HepG2 (cell line): ENCODE measurements around the gene TRERF1. TPM values are rescaled to one million over a fixed set of nuclear protein-coding genes. Genes with fewer than 3 reads are reported as not detected.

Experiments used
- ATAC-seq: fragments of 200-7000 bp; cut with Tn5 transposase; 3 replicates; pipeline ENCODE4 v1.9.1; 2020; ENCODE audit warnings: mild to moderate bottlenecking, moderate library complexity
- BruUV-seq: library from RNA; stranded (reverse); fragments of 400-500 nt; replicated peaks from 2 replicates; lab custom pipeline; 2021; lab: Mats Ljungman, UMichigan
- CTCF ChIA-PET: fragments of 300-600 bp; formaldehyde crosslinking; extraction: SDS; loops from one replicate; lab custom pipeline; 2021; ENCODE audit warnings: low total read pairs, inconsistent platforms, low intra/inter-chr PET ratio; lab: Yijun Ruan, JAX
- POLR2A ChIA-PET: fragments of 350-600 bp; sonication (Branson Sonifier 250); formaldehyde crosslinking; loops from one replicate; lab custom pipeline; 2020; ENCODE audit warnings: antibody characterized with exemption, inconsistent platforms; lab: Yijun Ruan, JAX
- DNase-seq: peaks from one replicate; pipeline ENCODE4 v3.0.0-alpha.2; 2015; ENCODE audit warnings: low spot score
- FAIRE-seq: peaks from 3 replicates; lab custom pipeline; 2011; peaks lifted over from hg19 to GRCh38; lab: Jason Lieb, UNC
- H2AFZ ChIP-seq: one replicate; pipeline ENCODE4 v1.6.1; 2011; ENCODE audit warnings: low read length, inconsistent platforms
- H3K27ac ChIP-seq: fragments of 300-600 bp; 3 replicates; pipeline ENCODE4 v1.8.0; 2011; ENCODE audit warnings: mixed run types, mild to moderate bottlenecking, mixed read lengths, low read length, inconsistent platforms; ENCODE audit not compliant: insufficient read depth; ENCODE audit errors: extremely low read length
- H3K27me3 ChIP-seq, 2 experiments: fragments of 200-600 bp in 1 of 2; 2 replicates in 1 of 2; 3 replicates in 1 of 2; pipeline versions ENCODE4 v1.6.0 to v1.8.0; 2011; ENCODE audit warnings: low read length in 2 of 2, mild to moderate bottlenecking in 2 of 2, moderate library complexity in 2 of 2, inconsistent platforms in 1 of 2; ENCODE audit not compliant: insufficient read depth in 2 of 2, control insufficient read depth in 1 of 2
- H3K36me3 ChIP-seq, 2 experiments: fragments of 200-600 bp in 1 of 2; replicated peaks in 1 of 2; 2 replicates in 1 of 2; 3 replicates in 1 of 2; pipeline versions ENCODE4 v1.5.1 to v1.8.0; 2011; ENCODE audit warnings: low read length in 2 of 2, inconsistent platforms in 1 of 2; ENCODE audit not compliant: insufficient read depth in 2 of 2, control insufficient read depth in 1 of 2
- H3K4me1 ChIP-seq: 2 replicates; pipeline ENCODE4 v1.5.1; 2012; ENCODE audit warnings: low read length, inconsistent platforms; ENCODE audit not compliant: insufficient read depth
- H3K4me2 ChIP-seq: 2 replicates; pipeline ENCODE4 v1.6.0; 2011; ENCODE audit warnings: low read depth, low read length, inconsistent platforms
- H3K4me3 ChIP-seq, 3 experiments: fragments of 200-600 bp in 1 of 3; sonication (generic), shearing (Covaris generic) in 1 of 3; replicated peaks in 1 of 3; 2 replicates each; pipeline ENCODE4 v1.5.1; 2011 to 2016; ENCODE audit warnings: low read length in 3 of 3, inconsistent platforms in 2 of 3, low read depth in 2 of 3, mild to moderate bottlenecking in 2 of 3, control low read depth in 1 of 3, mixed read lengths in 1 of 3; ENCODE audit not compliant: insufficient read depth in 1 of 3
- H3K79me2 ChIP-seq: one replicate; pipeline ENCODE4 v1.6.1; 2011; ENCODE audit warnings: low read length, inconsistent platforms; ENCODE audit not compliant: insufficient read depth
- H3K9ac ChIP-seq: 2 replicates; pipeline ENCODE4 v1.6.0; 2011; ENCODE audit warnings: mild to moderate bottlenecking, low read depth, low read length, inconsistent platforms; ENCODE audit not compliant: insufficient read depth
- H3K9me3 ChIP-seq: 2 replicates; pipeline ENCODE4 v1.5.1; 2012; ENCODE audit warnings: mild to moderate bottlenecking, low read length
- H4K20me1 ChIP-seq: 2 replicates; pipeline ENCODE4 v1.6.0; 2011; ENCODE audit warnings: inconsistent platforms, mild to moderate bottlenecking, low read length, moderate library complexity; ENCODE audit not compliant: insufficient read depth
- ASH2L ChIP-seq: fragments of 300-600, 200-600 bp; sonication (generic); IDR thresholded peaks from 2 replicates; pipeline ENCODE4 v1.7.0; 2017; ENCODE audit warnings: low read depth, mild to moderate bottlenecking, moderate library complexity, mixed read lengths, low read length; ENCODE audit not compliant: insufficient read length
- BHLHE40 ChIP-seq: IDR thresholded peaks from 2 replicates; pipeline ENCODE4 v1.6.1; 2011; ENCODE audit warnings: low read length, improper control_type of control experiment
- FOSL2 ChIP-seq: sonication (generic); formaldehyde crosslinking; IDR thresholded peaks from 2 replicates; pipeline ENCODE4 v1.4.0; 2020; ENCODE audit warnings: missing genetic modification reagents
- FOXK1 ChIP-seq: sonication (generic); formaldehyde crosslinking; IDR thresholded peaks from 2 replicates; pipeline ENCODE4 v1.4.0; 2020; ENCODE audit warnings: low read depth, missing genetic modification reagents, borderline replicate concordance
- ZFP41 ChIP-seq: sonication (generic); formaldehyde crosslinking; IDR thresholded peaks from 2 replicates; pipeline ENCODE4 v1.4.0; 2020; ENCODE audit warnings: mild to moderate bottlenecking, missing genetic modification reagents, borderline replicate concordance
- ZNF17 ChIP-seq: sonication (generic); formaldehyde crosslinking; IDR thresholded peaks from 2 replicates; pipeline ENCODE4 v1.5.0; 2020; ENCODE audit warnings: mild to moderate bottlenecking, missing genetic modification reagents
- ZNF496 ChIP-seq: sonication (generic); formaldehyde crosslinking; IDR thresholded peaks from 2 replicates; pipeline ENCODE4 v1.8.1; 2023; ENCODE audit warnings: mild to moderate bottlenecking, moderate library complexity, missing genetic modification reagents; ENCODE audit not compliant: insufficient replicate concordance
- WGBS: methylation state at CpG from one replicate; pipeline ENCODE4 v1.1.6; 2017; ENCODE audit warnings: low lambda C conversion rate; 5-methylcytosine and 5-hydroxymethylcytosine counted together
- in situ Hi-C: cut with HindIII; loops from 2 replicates; pipeline ENCODE4 v1.10.0; 2017; ENCODE audit warnings: low pct_unique_long_range_greater_than_20kb; ENCODE audit not compliant: extremely low pct_ligation_motif_present
- intact Hi-C: fragments of 100-400 bp; cut with micrococcal nuclease; formaldehyde crosslinking; loops from one replicate; pipeline ENCODE4 v1.10.0; 2022; ENCODE audit not compliant: unreplicated experiment
- polyA plus RNA-seq, 8 experiments: library from polyadenylated mRNA; depleted of rRNA in 3 of 8; stranded (reverse) in 7 of 8; unstranded in 1 of 8; fragments of >200 nt; fragmentation: Illumina TruSeq in 4 of 8; extraction: Trizol in 4 of 8; gene quantifications; 2 replicates each; pipeline versions ENCODE4 v1.2.1 to v1.2.3, GENCODE V29; 2011 to 2016; ENCODE audit warnings: low read depth in 4 of 8, missing spikeins in 1 of 8, mixed read lengths in 1 of 8; ENCODE audit not compliant: insufficient read depth in 1 of 8
- total RNA-seq, 5 experiments: library from RNA; depleted of rRNA; stranded (reverse); fragments of >200 nt; fragmentation: Illumina TruSeq; extraction: Trizol; gene quantifications; 2 replicates each; pipeline ENCODE4 v1.2.3, GENCODE V29; 2016; ENCODE audit warnings: low read depth in 1 of 5
- TF ChIP-seq, protein P1 (sequence below): sonication (generic); formaldehyde crosslinking; IDR thresholded peaks from 2 replicates; pipeline ENCODE4 v1.9.0; 2022; ENCODE audit warnings: low read depth, missing genetic modification reagents
- TF ChIP-seq, protein P2 (sequence below): sonication (generic); formaldehyde crosslinking; conservative IDR thresholded peaks from 2 replicates; pipeline ENCODE4 v1.4.0; 2020; ENCODE audit warnings: missing genetic modification reagents
- TF ChIP-seq, protein P3 (sequence below): sonication (generic); formaldehyde crosslinking; IDR thresholded peaks from 2 replicates; pipeline ENCODE4 v1.4.0; 2020; ENCODE audit warnings: mild to moderate bottlenecking, missing genetic modification reagents
- TF ChIP-seq, protein P4 (sequence below), 2 experiments: sonication (generic) in 1 of 2; formaldehyde crosslinking in 1 of 2; IDR thresholded peaks; 2 replicates each; pipeline versions ENCODE4 v1.6.1 to v1.9.0; 2014 to 2022; ENCODE audit warnings: antibody characterized with exemption in 1 of 2, borderline replicate concordance in 1 of 2, inconsistent platforms in 1 of 2, low read depth in 1 of 2, missing genetic modification reagents in 1 of 2

TRERF1 gene
- total and polyA plus RNA-seq, 2 of the 13 experiments (the other 11 are each of a cell fraction or from before 2014, with no cell fraction given): 0.02 TPM; not detected in 1

DNA sequence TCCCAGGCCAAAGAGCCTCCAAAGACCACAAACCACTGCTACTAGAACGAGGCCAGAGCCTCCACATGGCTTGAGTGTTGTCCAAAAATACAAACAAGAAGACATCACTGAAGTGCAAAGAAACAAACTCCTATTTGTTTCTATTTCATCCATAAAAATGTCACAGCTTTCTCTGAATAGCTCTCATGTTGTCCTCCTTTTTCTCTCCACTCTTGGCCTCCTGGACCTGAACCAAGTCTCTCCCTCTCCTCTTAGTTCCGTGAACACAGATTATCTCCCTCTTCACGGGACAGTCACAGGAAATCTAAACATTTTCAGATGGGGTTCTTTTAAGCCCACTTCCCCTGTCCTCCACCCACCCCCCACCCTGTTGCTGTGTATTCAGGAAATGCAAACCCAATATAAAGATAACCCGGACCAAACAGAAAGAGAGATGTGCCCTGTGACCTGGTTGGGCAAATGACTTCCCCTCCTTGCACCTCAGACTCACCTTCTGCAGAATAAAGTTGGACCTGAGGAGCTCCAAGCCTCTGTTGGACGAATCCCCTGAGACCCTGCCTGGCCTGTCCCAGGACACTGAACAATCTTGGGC, 158.2 kb downstream of the TRERF1 start:
- Histone ChIP-seq H4K20me1 (no peaks in the 10 kb centered on the region), H3K4me2 (no peak overlapping the region), H2AFZ (no peak overlapping the region), H3K27ac (no peak overlapping the region), H3K9me3 (no peaks in the 10 kb centered on the region), H3K4me1 (peaks cover 9% of the 10 kb centered on the region; the same call in 1 of the 2 replicates), H3K4me3 (no peak overlapping the region), H3K9ac (no peak overlapping the region), H3K27me3 (peaks cover 2 to 33% of the 10 kb centered on the region in 2 experiments; a peak in 3 of 5 replicates), H3K36me3 (no peaks in the 10 kb centered on the region), H3K79me2 (no peaks in the 10 kb centered on the region)
- ATAC-seq (no peak), FAIRE-seq (no peak), DNase-seq (no peak)
- WGBS: 10% methylated on average over 5 of the region's 5 CpGs
- BruUV-seq: no TSS peak
- intact Hi-C loops: no loop called here
- ChIA-PET POLR2A (interaction anchor here (0.7 kb wide), 1 partner anchor 20 kb away, joined by 3 read pairs; no protein-coding TSS in a partner anchor), CTCF (no interaction called here)
- in situ Hi-C loops: no loop called here
- TF ChIP-seq, protein P1, sequence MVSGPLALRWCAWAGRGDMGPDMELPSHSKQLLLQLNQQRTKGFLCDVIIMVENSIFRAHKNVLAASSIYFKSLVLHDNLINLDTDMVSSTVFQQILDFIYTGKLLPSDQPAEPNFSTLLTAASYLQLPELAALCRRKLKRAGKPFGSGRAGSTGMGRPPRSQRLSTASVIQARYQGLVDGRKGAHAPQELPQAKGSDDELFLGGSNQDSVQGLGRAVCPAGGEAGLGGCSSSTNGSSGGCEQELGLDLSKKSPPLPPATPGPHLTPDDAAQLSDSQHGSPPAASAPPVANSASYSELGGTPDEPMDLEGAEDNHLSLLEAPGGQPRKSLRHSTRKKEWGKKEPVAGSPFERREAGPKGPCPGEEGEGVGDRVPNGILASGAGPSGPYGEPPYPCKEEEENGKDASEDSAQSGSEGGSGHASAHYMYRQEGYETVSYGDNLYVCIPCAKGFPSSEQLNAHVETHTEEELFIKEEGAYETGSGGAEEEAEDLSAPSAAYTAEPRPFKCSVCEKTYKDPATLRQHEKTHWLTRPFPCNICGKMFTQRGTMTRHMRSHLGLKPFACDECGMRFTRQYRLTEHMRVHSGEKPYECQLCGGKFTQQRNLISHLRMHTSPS (CRISPR knock-in tag): no peak
- TF ChIP-seq BHLHE40 (no peak), FOXK1 (no peak), ASH2L (no peak), FOSL2 (CRISPR knock-in tag) (no peak), ZNF17 (CRISPR knock-in tag) (no peak), ZFP41 (CRISPR knock-in tag) (no peak), ZNF496 (CRISPR knock-in tag) (no peak)
- TF ChIP-seq, protein P2, sequence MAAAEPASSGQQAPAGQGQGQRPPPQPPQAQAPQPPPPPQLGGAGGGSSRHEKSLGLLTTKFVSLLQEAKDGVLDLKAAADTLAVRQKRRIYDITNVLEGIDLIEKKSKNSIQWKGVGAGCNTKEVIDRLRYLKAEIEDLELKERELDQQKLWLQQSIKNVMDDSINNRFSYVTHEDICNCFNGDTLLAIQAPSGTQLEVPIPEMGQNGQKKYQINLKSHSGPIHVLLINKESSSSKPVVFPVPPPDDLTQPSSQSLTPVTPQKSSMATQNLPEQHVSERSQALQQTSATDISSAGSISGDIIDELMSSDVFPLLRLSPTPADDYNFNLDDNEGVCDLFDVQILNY (CRISPR knock-in tag): no peak
- TF ChIP-seq, protein P3, sequence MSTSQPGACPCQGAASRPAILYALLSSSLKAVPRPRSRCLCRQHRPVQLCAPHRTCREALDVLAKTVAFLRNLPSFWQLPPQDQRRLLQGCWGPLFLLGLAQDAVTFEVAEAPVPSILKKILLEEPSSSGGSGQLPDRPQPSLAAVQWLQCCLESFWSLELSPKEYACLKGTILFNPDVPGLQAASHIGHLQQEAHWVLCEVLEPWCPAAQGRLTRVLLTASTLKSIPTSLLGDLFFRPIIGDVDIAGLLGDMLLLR (CRISPR knock-in tag): no peak
- TF ChIP-seq, protein P4, sequence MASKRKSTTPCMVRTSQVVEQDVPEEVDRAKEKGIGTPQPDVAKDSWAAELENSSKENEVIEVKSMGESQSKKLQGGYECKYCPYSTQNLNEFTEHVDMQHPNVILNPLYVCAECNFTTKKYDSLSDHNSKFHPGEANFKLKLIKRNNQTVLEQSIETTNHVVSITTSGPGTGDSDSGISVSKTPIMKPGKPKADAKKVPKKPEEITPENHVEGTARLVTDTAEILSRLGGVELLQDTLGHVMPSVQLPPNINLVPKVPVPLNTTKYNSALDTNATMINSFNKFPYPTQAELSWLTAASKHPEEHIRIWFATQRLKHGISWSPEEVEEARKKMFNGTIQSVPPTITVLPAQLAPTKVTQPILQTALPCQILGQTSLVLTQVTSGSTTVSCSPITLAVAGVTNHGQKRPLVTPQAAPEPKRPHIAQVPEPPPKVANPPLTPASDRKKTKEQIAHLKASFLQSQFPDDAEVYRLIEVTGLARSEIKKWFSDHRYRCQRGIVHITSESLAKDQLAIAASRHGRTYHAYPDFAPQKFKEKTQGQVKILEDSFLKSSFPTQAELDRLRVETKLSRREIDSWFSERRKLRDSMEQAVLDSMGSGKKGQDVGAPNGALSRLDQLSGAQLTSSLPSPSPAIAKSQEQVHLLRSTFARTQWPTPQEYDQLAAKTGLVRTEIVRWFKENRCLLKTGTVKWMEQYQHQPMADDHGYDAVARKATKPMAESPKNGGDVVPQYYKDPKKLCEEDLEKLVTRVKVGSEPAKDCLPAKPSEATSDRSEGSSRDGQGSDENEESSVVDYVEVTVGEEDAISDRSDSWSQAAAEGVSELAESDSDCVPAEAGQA (IDR thresholded peaks at IDR 0.05; ENCODE audit: low read depth): no peak
- TF ChIP-seq, protein P4 (CRISPR knock-in tag; IDR thresholded peaks at IDR 0.05; ENCODE audit: borderline replicate concordance): no peak
